ENCODE results near the gene PITPNM1.

PITPNM1 gene

GRCh38 chr11:67468759-67469507 lies 36.2 kb downstream of the PITPNM1 start, which contains the start of gene TMEM134:
TSS of gene TMEM134 (minus strand) at chr11:67469251. CDS start at chr11:67469192, 59 bp downstream.
- Histone ChIP-seq H3K27me3 (ENCODE audit: insufficient read depth, poor library complexity, severe bottlenecking) (no peaks in the 10 kb centered on the region), H3K4me3 (replicated peaks; ENCODE audit: insufficient read depth, low read length) (peak within 1 kb of the TSS; percentile 65), H3K27ac (replicated peaks) (peak within 1 kb of the TSS; percentile 72)
- TF ChIP-seq POLR2AphosphoS5 (IDR thresholded peaks at IDR 0.05; ENCODE audit: low read depth), result peak; percentile 90
- TF ChIP-seq, protein P1, sequence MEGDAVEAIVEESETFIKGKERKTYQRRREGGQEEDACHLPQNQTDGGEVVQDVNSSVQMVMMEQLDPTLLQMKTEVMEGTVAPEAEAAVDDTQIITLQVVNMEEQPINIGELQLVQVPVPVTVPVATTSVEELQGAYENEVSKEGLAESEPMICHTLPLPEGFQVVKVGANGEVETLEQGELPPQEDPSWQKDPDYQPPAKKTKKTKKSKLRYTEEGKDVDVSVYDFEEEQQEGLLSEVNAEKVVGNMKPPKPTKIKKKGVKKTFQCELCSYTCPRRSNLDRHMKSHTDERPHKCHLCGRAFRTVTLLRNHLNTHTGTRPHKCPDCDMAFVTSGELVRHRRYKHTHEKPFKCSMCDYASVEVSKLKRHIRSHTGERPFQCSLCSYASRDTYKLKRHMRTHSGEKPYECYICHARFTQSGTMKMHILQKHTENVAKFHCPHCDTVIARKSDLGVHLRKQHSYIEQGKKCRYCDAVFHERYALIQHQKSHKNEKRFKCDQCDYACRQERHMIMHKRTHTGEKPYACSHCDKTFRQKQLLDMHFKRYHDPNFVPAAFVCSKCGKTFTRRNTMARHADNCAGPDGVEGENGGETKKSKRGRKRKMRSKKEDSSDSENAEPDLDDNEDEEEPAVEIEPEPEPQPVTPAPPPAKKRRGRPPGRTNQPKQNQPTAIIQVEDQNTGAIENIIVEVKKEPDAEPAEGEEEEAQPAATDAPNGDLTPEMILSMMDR (IDR thresholded peaks at IDR 0.05; ENCODE audit: insufficient read depth, low read length), result peak; percentile 30
- TF ChIP-seq SPI1 (IDR thresholded peaks at IDR 0.05; ENCODE audit: borderline replicate concordance, low read depth), result no peak
- TF ChIP-seq, protein P2, sequence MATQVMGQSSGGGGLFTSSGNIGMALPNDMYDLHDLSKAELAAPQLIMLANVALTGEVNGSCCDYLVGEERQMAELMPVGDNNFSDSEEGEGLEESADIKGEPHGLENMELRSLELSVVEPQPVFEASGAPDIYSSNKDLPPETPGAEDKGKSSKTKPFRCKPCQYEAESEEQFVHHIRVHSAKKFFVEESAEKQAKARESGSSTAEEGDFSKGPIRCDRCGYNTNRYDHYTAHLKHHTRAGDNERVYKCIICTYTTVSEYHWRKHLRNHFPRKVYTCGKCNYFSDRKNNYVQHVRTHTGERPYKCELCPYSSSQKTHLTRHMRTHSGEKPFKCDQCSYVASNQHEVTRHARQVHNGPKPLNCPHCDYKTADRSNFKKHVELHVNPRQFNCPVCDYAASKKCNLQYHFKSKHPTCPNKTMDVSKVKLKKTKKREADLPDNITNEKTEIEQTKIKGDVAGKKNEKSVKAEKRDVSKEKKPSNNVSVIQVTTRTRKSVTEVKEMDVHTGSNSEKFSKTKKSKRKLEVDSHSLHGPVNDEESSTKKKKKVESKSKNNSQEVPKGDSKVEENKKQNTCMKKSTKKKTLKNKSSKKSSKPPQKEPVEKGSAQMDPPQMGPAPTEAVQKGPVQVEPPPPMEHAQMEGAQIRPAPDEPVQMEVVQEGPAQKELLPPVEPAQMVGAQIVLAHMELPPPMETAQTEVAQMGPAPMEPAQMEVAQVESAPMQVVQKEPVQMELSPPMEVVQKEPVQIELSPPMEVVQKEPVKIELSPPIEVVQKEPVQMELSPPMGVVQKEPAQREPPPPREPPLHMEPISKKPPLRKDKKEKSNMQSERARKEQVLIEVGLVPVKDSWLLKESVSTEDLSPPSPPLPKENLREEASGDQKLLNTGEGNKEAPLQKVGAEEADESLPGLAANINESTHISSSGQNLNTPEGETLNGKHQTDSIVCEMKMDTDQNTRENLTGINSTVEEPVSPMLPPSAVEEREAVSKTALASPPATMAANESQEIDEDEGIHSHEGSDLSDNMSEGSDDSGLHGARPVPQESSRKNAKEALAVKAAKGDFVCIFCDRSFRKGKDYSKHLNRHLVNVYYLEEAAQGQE (IDR thresholded peaks at IDR 0.05; ENCODE audit: insufficient replicate concordance, low read depth), result peak; percentile 11
- peak; percentile 89 to 90 for DNase-seq (ENCODE audit: low read depth in 1 of 2, low spot score in 1 of 2)

- TF ChIP-seq SPI1 (IDR thresholded peaks at IDR 0.05; ENCODE audit: borderline replicate concordance, low read depth) (no peak), POLR2AphosphoS5 (IDR thresholded peaks at IDR 0.05; ENCODE audit: low read depth) (no peak), GABPA (IDR thresholded peaks at IDR 0.05; ENCODE audit: low read depth) (no peak)
- TF ChIP-seq, protein P2 (IDR thresholded peaks at IDR 0.05; ENCODE audit: insufficient replicate concordance, low read depth), result no peak
- TF ChIP-seq, protein P1 (IDR thresholded peaks at IDR 0.05; ENCODE audit: insufficient read depth, low read length), result no peak
- H3K27ac ChIP-seq (replicated peaks), result peak overlapping the region; percentile 49
Measured at GRCh38 chr11:67468456-67468758, 36.8 kb downstream of the PITPNM1 start.

DNA sequence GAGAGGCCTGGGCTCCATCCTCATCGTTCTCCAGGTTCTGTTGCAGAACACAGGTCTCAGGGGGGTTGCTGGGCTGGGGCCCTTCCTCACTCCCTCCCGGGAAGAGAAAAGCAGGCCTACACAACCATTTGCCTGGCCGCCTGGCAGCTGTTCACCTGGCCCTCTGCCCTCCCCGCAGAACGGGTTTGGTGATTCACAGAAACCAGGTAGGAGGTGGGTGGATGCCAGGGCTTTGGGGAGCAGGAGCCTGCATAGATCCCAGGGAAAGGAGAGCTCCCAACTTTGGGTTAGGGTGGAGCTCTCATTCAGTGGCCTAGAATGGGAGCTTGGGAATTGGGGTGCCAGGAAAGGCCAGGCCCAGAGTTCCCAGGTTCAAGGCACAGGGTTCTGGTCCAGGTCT lies 37.1 kb downstream of the PITPNM1 start:
- no peak for DNase-seq (ENCODE audit: low read depth in 1 of 2, low spot score in 1 of 2)
- Histone ChIP-seq H3K27me3 (ENCODE audit: insufficient read depth, poor library complexity, severe bottlenecking) (no peaks in the 10 kb centered on the region), H3K4me3 (replicated peaks; ENCODE audit: insufficient read depth, low read length) (peak overlapping the region; percentile 65), H3K27ac (replicated peaks) (no peak overlapping the region)
- TF ChIP-seq, protein P2 (IDR thresholded peaks at IDR 0.05; ENCODE audit: insufficient replicate concordance, low read depth), result no peak
- TF ChIP-seq POLR2AphosphoS5 (IDR thresholded peaks at IDR 0.05; ENCODE audit: low read depth), result no peak
- TF ChIP-seq GABPA (IDR thresholded peaks at IDR 0.05; ENCODE audit: low read depth), result no peak
- no peak for TF ChIP-seq SPI1 (IDR thresholded peaks at IDR 0.05; ENCODE audit: borderline replicate concordance, low read depth)
- TF ChIP-seq, protein P1 (IDR thresholded peaks at IDR 0.05; ENCODE audit: insufficient read depth, low read length), result no peak

More at GRCh38 chr11:67468456-67468758, 36.8 kb downstream of the PITPNM1 start:
- DNase-seq (ENCODE audit: low read depth in 1 of 2, low spot score in 1 of 2), result no peak
- Histone ChIP-seq H3K27me3 (ENCODE audit: insufficient read depth, poor library complexity, severe bottlenecking) (no peaks in the 10 kb centered on the region), H3K4me3 (replicated peaks; ENCODE audit: insufficient read depth, low read length) (peak overlapping the region; percentile 65)

Data from HL-60 (cell line).